Activated naive CD4-positive, alpha-beta T cell treated with anti-CD3 and anti-CD28 coated beads for 36 hours (primary cell): ENCODE measurements around the gene TMEM161A. TPM values are rescaled to one million over a fixed set of nuclear protein-coding genes. Genes with fewer than 3 reads are reported as not detected.
"Not testable (repeated sequence)": the region's sequence is repeated elsewhere in the genome, so short reads cannot be mapped to it uniquely, and the experiment has no call there.

Experiments
- CTCF ChIA-PET: fragments of 350-600 bp; sonication (Branson Sonifier 250); formaldehyde crosslinking; loops from one replicate; lab custom pipeline; 2021; ENCODE audit warnings: antibody characterized with exemption; lab: Charles Lee
- DNase-seq: peaks from one replicate; pipeline ENCODE4 v3.0.0-alpha.2; 2020
- H3K27ac Mint-ChIP-seq: one replicate; pipeline ENCODE4 v1.8.0; 2021; ENCODE audit warnings: mild to moderate bottlenecking, mixed read lengths
- H3K27me3 Mint-ChIP-seq: one replicate; pipeline ENCODE4 v1.8.0; 2021; ENCODE audit warnings: low read depth, mixed read lengths
- H3K36me3 Mint-ChIP-seq: one replicate; pipeline ENCODE4 v1.8.0; 2021; ENCODE audit warnings: low read depth, mixed read lengths
- H3K4me1 Mint-ChIP-seq: one replicate; pipeline ENCODE4 v1.8.0; 2021; ENCODE audit warnings: low read depth, mixed read lengths
- H3K4me3 Mint-ChIP-seq: one replicate; pipeline ENCODE4 v1.8.0; 2021; ENCODE audit warnings: mild to moderate bottlenecking, moderate library complexity, mixed read lengths
- H3K9me3 Mint-ChIP-seq: one replicate; pipeline ENCODE4 v1.8.0; 2021; ENCODE audit warnings: mixed read lengths
- intact Hi-C: fragments of 100-400 bp; cut with micrococcal nuclease; formaldehyde crosslinking; loops from one replicate; pipeline ENCODE4 v1.15.1; 2023
- total RNA-seq, 2 experiments: library from RNA; stranded (reverse); gene quantifications; one replicate each; pipeline ENCODE4 v1.2.3, GENCODE V29; 2021

The TMEM161A gene
- total RNA-seq, 2 experiments from 2014 or later: 18.1 to 18.3 TPM

- DNase-seq: no peak
- intact Hi-C loops: no loop called here
- H3K36me3 Mint-ChIP-seq: peaks cover 32% of the 10 kb centered on the region
- H3K9me3 Mint-ChIP-seq: peaks cover 9% of the 10 kb centered on the region
- H3K27ac Mint-ChIP-seq: no peak overlapping the region
- H3K27me3 Mint-ChIP-seq: no peaks in the 10 kb centered on the region
- no peaks in the 10 kb centered on the region for H3K4me1 Mint-ChIP-seq
- H3K4me3 Mint-ChIP-seq: no peak overlapping the region
- CTCF ChIA-PET: no interaction called here
These were observed 18.7 kb downstream of the TMEM161A start for GRCh38 chr19:19119325-19120237.

DNA sequence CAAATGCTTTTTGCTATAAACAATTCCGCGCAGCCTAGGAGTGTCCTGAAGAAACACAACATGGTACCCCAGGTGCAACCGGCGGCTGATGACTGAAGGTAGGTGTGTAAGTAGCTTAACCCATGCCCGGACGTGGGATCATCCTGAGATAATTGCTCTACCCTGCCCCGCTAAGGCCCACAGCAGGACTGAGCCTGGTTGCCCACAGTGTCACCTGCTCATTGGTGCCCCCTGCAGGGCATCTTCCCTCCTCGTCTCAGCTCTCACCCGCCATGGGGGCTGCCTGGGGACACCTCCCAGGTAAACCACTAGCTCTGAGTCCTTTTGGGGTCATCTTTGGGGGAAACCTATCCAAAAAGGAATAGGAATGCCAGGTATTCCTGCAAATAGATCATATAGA lies 22.3 kb downstream of the TMEM161A start:
- CTCF ChIA-PET: interaction anchor here (0.6 to 1.6 kb wide), 8 partner anchors 11 to 169 kb away, joined by 3 to 9 read pairs (median 4); no protein-coding TSS in a partner anchor
- Mint-ChIP-seq H3K27me3 (no peaks in the 10 kb centered on the region), H3K9me3 (no peaks in the 10 kb centered on the region), H3K4me3 (no peak overlapping the region), H3K36me3 (peaks cover 14% of the 10 kb centered on the region), H3K4me1 (no peaks in the 10 kb centered on the region), H3K27ac (no peak overlapping the region)
- intact Hi-C loops: no loop called here
- peak; percentile 60 for DNase-seq

- no peak for DNase-seq
- Mint-ChIP-seq H3K4me3 (no peak overlapping the region), H3K9me3 (no peaks in the 10 kb centered on the region), H3K36me3 (no peaks in the 10 kb centered on the region), H3K4me1 (no peaks in the 10 kb centered on the region), H3K27me3 (no peaks in the 10 kb centered on the region), H3K27ac (no peak overlapping the region)
- intact Hi-C loops: no loop called here
- CTCF ChIA-PET: interaction anchor here (0.6 to 0.7 kb wide), 2 partner anchors 9 to 26 kb away, joined by 4 read pairs; no protein-coding TSS in a partner anchor
These were observed 25.1 kb downstream of the TMEM161A start for GRCh38 chr19:19113040-19113626.

DNA sequence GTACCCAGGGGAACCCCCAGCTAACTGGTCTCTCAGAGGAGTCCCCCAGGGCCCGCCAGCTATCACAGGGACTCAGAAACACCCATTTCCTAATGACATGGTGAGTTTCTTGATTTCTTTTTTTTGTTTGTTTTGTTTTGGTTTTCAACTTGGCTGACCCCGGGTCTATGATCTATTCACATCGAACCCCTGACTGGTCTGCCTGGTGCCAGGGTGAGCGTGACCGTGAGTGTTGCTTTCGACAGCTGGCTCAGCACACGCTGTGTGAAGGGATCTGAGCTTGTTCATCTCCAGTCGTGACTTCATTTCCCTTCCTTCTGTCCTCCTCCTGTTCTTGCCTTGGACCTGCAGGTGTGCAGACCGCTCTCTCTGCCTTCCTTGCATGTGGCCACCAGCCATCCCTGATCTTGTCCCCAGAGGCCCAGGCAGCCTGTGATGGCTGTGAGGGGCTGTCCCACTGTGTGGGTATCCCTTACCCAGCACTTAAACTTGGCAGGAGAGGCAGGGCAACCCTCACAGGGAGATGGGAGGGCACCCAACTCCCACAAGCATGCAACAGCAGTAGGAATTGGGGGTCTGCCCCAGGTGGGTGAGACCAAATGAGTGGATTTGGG lies 26.2 kb downstream of the TMEM161A start:
- Mint-ChIP-seq H3K36me3 (no peaks in the 10 kb centered on the region), H3K9me3 (no peaks in the 10 kb centered on the region), H3K27ac (no peak overlapping the region), H3K4me3 (no peak overlapping the region), H3K4me1 (no peaks in the 10 kb centered on the region), H3K27me3 (no peaks in the 10 kb centered on the region)
- intact Hi-C loops: loop anchor here (2.0 kb wide), 1 partner anchor 57 kb away; no protein-coding TSS in a partner anchor
- CTCF ChIA-PET: interaction anchor here (1.1 kb wide), 1 partner anchor 72 kb away, joined by 3 read pairs; no protein-coding TSS in a partner anchor
- DNase-seq: no peak

GRCh38 chr19:19111136-19111835 lies 27.0 kb downstream of the TMEM161A start:
- CTCF ChIA-PET: interaction anchor here (0.5 to 1.1 kb wide), 2 partner anchors 71 to 1306 kb away, joined by 3 to 4 read pairs; no protein-coding TSS in a partner anchor
- intact Hi-C loops: loop anchor here (2.0 kb wide), 1 partner anchor 56 kb away; no protein-coding TSS in a partner anchor
- no peaks in the 10 kb centered on the region for H3K9me3 Mint-ChIP-seq
- H3K27me3 Mint-ChIP-seq: no peaks in the 10 kb centered on the region
- DNase-seq: no peak
- H3K27ac Mint-ChIP-seq: no peak overlapping the region
- no peaks in the 10 kb centered on the region for H3K36me3 Mint-ChIP-seq
- no peaks in the 10 kb centered on the region for H3K4me1 Mint-ChIP-seq
- H3K4me3 Mint-ChIP-seq: no peak overlapping the region

DNA sequence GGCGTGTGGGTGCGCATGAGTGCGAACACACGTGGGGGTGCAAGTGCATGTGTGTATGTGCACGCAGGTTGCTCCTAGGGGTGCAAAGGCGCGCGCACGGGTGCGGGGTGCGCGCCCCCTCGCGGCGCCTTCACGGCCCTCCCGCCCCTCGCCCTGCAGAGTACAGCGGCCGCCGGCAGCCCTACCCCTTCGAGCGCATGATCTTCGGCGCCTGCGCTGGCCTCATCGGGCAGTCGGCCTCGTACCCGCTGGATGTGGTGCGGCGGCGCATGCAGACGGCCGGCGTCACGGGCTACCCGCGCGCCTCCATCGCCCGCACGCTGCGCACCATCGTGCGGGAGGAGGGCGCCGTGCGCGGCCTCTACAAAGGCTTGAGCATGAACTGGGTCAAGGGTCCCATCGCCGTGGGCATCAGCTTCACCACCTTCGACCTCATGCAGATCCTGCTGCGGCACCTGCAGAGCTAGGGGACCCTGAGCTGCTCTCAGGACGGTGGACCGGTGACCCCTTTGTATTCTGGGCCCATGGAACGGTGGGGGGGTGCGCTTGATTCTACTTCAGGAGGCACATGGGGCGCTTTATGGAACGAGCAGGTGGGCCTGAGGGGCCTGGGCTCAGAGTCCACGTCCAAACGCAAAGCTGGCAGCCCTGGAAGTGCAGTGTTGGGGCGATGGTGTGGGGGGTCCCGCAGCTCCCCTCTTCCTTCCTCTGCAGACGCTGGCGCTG lies 27.7 kb downstream of the TMEM161A start:
- intact Hi-C loops: loop anchor here (2.0 kb wide), 1 partner anchor 56 kb away; no protein-coding TSS in a partner anchor

DNA sequence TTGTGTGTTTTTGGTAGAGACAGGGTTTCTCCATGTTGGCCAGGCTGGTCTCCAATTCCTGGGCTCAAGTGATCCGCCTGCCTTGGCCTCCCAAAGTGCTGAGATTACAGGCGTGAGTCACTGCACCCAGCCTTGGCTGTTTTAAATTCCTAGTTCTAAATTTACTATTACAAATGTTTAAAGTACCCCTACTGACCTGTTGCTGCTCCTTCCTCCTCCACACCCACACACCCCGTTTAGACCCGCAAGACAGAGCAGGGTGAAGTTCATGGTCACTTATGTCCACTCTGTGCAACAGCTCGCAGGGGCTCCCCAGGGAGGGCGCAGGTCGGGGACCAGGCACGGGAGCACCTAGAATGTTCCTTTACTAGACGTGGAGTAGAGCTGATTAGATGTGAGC lies 28.7 kb downstream of the TMEM161A start:
- CTCF ChIA-PET: interaction anchor here (0.7 to 1.3 kb wide), 3 partner anchors 31 to 122 kb away, joined by 3 to 6 read pairs (median 4); no protein-coding TSS in a partner anchor
- Mint-ChIP-seq H3K9me3 (no peaks in the 10 kb centered on the region), H3K36me3 (no peaks in the 10 kb centered on the region), H3K27ac (no peak overlapping the region), H3K4me1 (no peaks in the 10 kb centered on the region), H3K27me3 (no peaks in the 10 kb centered on the region), H3K4me3 (no peak overlapping the region)
- no peak for DNase-seq
- intact Hi-C loops: no loop called here

More for the DNA sequence above, 27.7 kb downstream of the TMEM161A start:
- CTCF ChIA-PET: interaction anchor here (1.1 to 1.3 kb wide), 2 partner anchors 30 to 70 kb away, joined by 3 to 4 read pairs; no protein-coding TSS in a partner anchor
- Mint-ChIP-seq H3K36me3 (no peaks in the 10 kb centered on the region), H3K4me3 (no peak overlapping the region), H3K9me3 (no peaks in the 10 kb centered on the region), H3K27ac (no peak overlapping the region), H3K4me1 (no peaks in the 10 kb centered on the region), H3K27me3 (no peaks in the 10 kb centered on the region)
- DNase-seq: peak; percentile 18

- intact Hi-C loops: no loop called here
- DNase-seq: no peak
- H3K27ac Mint-ChIP-seq: no peak overlapping the region
- no peaks in the 10 kb centered on the region for H3K27me3 Mint-ChIP-seq
- no peaks in the 10 kb centered on the region for H3K4me1 Mint-ChIP-seq
- no peak overlapping the region for H3K4me3 Mint-ChIP-seq
- CTCF ChIA-PET: interaction anchor here (0.6 to 0.7 kb wide), 3 partner anchors 10 to 261 kb away, joined by 3 to 6 read pairs (median 3); no protein-coding TSS in a partner anchor
- no peaks in the 10 kb centered on the region for H3K9me3 Mint-ChIP-seq
- no peaks in the 10 kb centered on the region for H3K36me3 Mint-ChIP-seq
These were observed 30.6 kb downstream of the TMEM161A start for GRCh38 chr19:19107654-19108053.

- intact Hi-C loops, H3K9me3 Mint-ChIP-seq, H3K4me3 Mint-ChIP-seq, H3K27ac Mint-ChIP-seq, DNase-seq, CTCF ChIA-PET, H3K4me1 Mint-ChIP-seq, H3K27me3 Mint-ChIP-seq, H3K36me3 Mint-ChIP-seq: not testable (repeated sequence)
These were observed 31.3 kb downstream of the TMEM161A start for GRCh38 chr19:19106938-19107337.

DNA sequence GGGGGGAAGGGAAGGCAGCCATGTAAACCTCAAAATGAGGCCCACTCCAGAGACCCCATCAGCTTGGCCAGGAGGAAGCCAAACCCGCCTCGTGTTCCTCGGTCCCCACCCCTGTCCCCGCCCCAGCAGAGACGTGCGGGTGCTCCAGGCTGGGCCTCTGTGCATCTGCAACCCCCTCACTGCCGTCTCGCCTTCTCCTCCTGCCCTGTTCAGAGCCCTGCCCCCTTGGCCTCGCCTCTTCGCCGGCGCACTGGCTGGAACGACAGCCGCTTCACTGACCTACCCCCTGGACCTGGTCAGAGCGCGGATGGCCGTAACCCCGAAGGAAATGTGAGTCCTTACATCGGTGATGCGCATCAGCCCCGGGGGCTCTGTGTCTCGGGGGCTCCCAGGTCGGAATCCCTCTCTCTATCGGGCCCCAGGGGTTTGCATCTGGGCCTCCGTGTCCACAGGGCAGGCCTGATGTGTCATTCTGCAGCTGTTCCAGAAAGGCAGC lies 32.2 kb downstream of the TMEM161A start:
- H3K4me3 Mint-ChIP-seq: no peak overlapping the region
- H3K36me3 Mint-ChIP-seq: no peaks in the 10 kb centered on the region
- H3K9me3 Mint-ChIP-seq: no peaks in the 10 kb centered on the region
- no peak overlapping the region for H3K27ac Mint-ChIP-seq
- intact Hi-C loops: no loop called here
- DNase-seq: no peak
- CTCF ChIA-PET: no interaction called here
- no peaks in the 10 kb centered on the region for H3K27me3 Mint-ChIP-seq
- H3K4me1 Mint-ChIP-seq: no peaks in the 10 kb centered on the region
